Muscle layer of colon (tissue), 2 donors: Measurements from ENCODE around the gene PTPN22.

Source experiments
- H3K27ac ChIP-seq: one replicate; pipeline ENCODE4 v1.7.0; 2013; ENCODE audit warnings: low read depth, mild to moderate bottlenecking, low read length, moderate library complexity
- H3K27me3 ChIP-seq, 2 donors: one replicate each; pipeline ENCODE4 v1.7.0; 2013; ENCODE audit warnings: low read length in 2 of 2, mild to moderate bottlenecking in 2 of 2; ENCODE audit not compliant: insufficient read depth in 2 of 2, control insufficient read depth in 1 of 2
- H3K36me3 ChIP-seq: one replicate; pipeline ENCODE4 v1.7.0; 2013; ENCODE audit warnings: mild to moderate bottlenecking, low read length; ENCODE audit not compliant: insufficient read depth
- H3K4me1 ChIP-seq: one replicate; pipeline ENCODE4 v1.7.0; 2013; ENCODE audit warnings: mild to moderate bottlenecking, low read length; ENCODE audit not compliant: insufficient read depth
- H3K4me3 ChIP-seq, 2 donors: one replicate each; pipeline ENCODE4 v1.7.0; 2013; ENCODE audit warnings: low read length in 2 of 2, low read depth in 1 of 2, mild to moderate bottlenecking in 1 of 2, moderate library complexity in 1 of 2
- H3K9ac ChIP-seq: one replicate; pipeline ENCODE4 v1.7.0; 2013; ENCODE audit warnings: low read length
- H3K9me3 ChIP-seq: one replicate; pipeline ENCODE4 v1.7.0; 2013; ENCODE audit warnings: mild to moderate bottlenecking, low read length
- donor health status: abdominal sarcoma.
- donor health status: Adenocarcinoma of cecum.

The PTPN22 gene

GRCh38 chr1:113809670-113810602, 61.6 kb downstream of the PTPN22 start:
- no peaks in the 10 kb centered on the region for H3K36me3 ChIP-seq
- no peak overlapping the region for H3K27ac ChIP-seq

DNA sequence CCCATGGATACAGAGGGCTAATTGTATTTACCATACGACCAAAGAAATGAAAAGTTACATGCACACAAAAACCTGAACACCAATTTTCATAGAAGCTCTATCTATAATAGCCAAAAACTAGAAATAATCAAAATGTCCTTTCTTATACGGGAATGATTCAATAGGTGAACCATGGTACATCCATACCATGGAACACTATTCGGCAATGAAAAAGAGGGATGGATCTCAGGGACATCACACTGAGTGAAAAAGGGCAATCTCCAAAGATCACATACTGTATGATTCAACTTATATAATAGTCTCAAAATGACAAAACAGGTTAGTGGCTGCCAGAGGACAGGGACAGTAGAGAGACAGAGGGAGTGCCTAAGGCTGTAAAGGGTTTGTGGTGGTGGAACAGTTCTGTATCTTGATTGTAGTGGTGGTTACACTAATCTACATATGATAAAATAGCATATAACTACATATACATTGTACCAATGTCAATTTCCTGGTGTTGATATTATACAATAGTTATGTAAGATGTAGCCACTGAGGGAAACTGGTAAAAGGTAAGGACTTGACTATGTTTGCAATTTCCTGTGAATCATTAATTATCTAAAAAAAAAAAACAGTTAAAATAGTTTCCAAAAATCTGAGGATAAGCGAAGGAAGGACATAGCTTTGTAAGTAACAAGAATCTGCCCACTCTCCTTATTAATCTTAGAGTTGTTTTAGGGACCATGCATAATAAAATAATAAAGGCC, 62.9 kb downstream of the PTPN22 start:
- Histone ChIP-seq H3K4me1 (peaks cover 36% of the 10 kb centered on the region), H3K36me3 (no peaks in the 10 kb centered on the region), H3K27me3 (no peaks in the 10 kb centered on the region), H3K9ac (no peak overlapping the region), H3K27ac (peak overlapping the region; percentile 51), H3K9me3 (no peaks in the 10 kb centered on the region), H3K4me3 (no peak overlapping the region)

More at GRCh38 chr1:113809670-113810602, 61.6 kb downstream of the PTPN22 start:
- Histone ChIP-seq H3K27me3 (no peaks in the 10 kb centered on the region), H3K4me3 (peak overlapping the region in 1 of 2 donors; percentile 91), H3K9me3 (no peaks in the 10 kb centered on the region), H3K9ac (peak overlapping the region; percentile 0), H3K4me1 (peaks cover 25% of the 10 kb centered on the region)

GRCh38 chr1:113805639-113806038, 65.9 kb downstream of the PTPN22 start:
- H3K4me1 ChIP-seq: peaks cover 37% of the 10 kb centered on the region
- no peak overlapping the region for H3K27ac ChIP-seq
- no peaks in the 10 kb centered on the region for H3K27me3 ChIP-seq
- H3K4me3 ChIP-seq: no peak overlapping the region
- no peaks in the 10 kb centered on the region for H3K36me3 ChIP-seq
- H3K9ac ChIP-seq: no peak overlapping the region
- no peaks in the 10 kb centered on the region for H3K9me3 ChIP-seq

GRCh38 chr1:113805256-113805531, 66.3 kb downstream of the PTPN22 start:
- H3K9me3 ChIP-seq: no peaks in the 10 kb centered on the region
- peaks cover 38% of the 10 kb centered on the region for H3K4me1 ChIP-seq
- no peak overlapping the region for H3K9ac ChIP-seq
- H3K27me3 ChIP-seq: no peaks in the 10 kb centered on the region
- H3K4me3 ChIP-seq: no peak overlapping the region
- H3K27ac ChIP-seq: no peak overlapping the region
- no peaks in the 10 kb centered on the region for H3K36me3 ChIP-seq

DNA sequence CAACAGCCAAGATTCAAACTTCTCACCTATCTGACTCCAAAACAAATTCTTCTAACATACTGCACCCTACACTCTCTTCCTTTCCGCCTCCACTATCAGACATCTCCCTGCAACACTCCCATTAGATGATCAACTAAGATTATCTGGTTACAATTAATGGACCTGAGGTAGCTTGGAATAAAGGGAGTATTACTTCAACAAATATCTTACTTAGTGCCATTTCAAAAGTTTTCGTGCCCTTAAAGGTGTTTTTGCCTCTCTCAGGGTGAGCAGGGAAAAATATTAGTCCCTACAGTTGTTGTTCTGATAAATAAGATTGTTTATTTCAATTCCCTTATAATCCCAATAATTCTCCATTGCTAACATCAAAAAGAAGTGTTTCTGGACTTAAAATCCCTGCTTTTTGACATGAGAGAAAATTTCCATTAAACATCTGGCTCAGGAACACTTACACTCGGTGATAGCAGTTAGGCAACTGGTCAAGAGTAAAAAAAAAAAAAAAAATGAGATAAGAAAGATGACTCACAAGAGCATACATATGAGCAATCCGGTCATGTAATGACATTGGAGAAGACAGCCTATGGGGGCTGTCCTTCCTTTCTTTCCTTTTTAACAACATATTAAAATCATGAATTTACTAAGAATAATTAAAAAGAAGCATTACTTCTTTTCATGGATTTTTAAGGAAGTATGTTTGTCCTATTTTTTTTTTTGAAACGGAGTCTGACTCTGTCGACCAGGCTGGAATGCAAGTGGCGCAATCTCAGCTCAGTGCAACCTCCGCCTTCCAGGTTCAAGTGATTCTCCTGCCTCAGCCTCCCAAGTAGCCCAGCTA, 66.9 kb downstream of the PTPN22 start:
- no peaks in the 10 kb centered on the region for H3K9me3 ChIP-seq
- no peaks in the 10 kb centered on the region for H3K36me3 ChIP-seq
- H3K9ac ChIP-seq: no peak overlapping the region
- H3K27ac ChIP-seq: no peak overlapping the region
- H3K4me3 ChIP-seq: no peak overlapping the region
- peaks cover 37% of the 10 kb centered on the region for H3K4me1 ChIP-seq
- no peaks in the 10 kb centered on the region for H3K27me3 ChIP-seq

GRCh38 chr1:113802367-113803007, 69.0 kb downstream of the PTPN22 start:
- Histone ChIP-seq H3K4me1 (peaks cover 19% of the 10 kb centered on the region), H3K27ac (no peak overlapping the region), H3K9me3 (no peaks in the 10 kb centered on the region), H3K9ac (no peak overlapping the region), H3K4me3 (no peak overlapping the region), H3K36me3 (no peaks in the 10 kb centered on the region), H3K27me3 (no peaks in the 10 kb centered on the region)

DNA sequence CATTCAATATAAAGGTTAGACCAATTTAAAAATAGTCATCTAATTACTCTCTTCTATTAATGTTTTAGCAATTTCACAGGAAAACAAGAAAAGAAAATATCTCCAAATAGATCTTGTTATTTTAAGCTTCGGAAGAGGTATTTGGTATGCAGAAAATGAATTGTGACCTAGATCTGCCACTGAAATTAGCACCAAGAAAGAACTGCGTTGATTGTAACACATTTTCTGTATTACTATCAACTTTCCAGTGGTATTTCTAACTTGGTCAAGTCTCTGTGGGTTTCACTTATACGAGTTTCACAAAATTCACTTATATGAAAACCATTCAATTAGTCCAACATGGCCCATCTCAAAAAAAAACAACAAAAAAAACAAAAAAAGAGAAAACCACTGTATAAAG, 71.0 kb downstream of the PTPN22 start:
- no peak overlapping the region for H3K9ac ChIP-seq
- H3K4me3 ChIP-seq: no peak overlapping the region
- H3K27ac ChIP-seq: no peak overlapping the region
- H3K27me3 ChIP-seq: no peaks in the 10 kb centered on the region
- H3K4me1 ChIP-seq: peaks cover 19% of the 10 kb centered on the region
- H3K9me3 ChIP-seq: no peaks in the 10 kb centered on the region
- no peaks in the 10 kb centered on the region for H3K36me3 ChIP-seq

DNA sequence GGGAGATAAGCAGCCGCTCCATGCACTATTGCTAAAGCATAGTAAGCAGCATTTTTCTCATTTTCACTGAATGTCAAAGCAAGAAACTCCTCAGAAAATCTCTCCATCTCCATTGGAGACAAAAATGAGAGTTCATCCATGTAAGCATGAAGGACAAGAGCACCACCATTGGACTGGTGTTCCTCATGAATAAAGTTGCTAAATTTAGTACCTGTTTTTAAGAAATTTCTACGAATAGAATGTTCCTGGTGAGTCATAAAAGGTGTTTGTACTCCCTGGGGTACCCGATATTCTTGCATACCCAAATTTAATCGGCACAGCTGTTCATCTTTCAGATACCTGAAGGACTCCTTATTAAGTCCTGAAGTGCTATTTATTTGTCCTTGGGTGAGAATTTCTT, 74.0 kb downstream of the PTPN22 start:
- peaks cover 8% of the 10 kb centered on the region for H3K4me1 ChIP-seq
- H3K9me3 ChIP-seq: no peaks in the 10 kb centered on the region
- peaks cover 9% of the 10 kb centered on the region for H3K36me3 ChIP-seq
- H3K27me3 ChIP-seq: no peaks in the 10 kb centered on the region
- no peak overlapping the region for H3K9ac ChIP-seq
- H3K27ac ChIP-seq: no peak overlapping the region
- H3K4me3 ChIP-seq: no peak overlapping the region

DNA sequence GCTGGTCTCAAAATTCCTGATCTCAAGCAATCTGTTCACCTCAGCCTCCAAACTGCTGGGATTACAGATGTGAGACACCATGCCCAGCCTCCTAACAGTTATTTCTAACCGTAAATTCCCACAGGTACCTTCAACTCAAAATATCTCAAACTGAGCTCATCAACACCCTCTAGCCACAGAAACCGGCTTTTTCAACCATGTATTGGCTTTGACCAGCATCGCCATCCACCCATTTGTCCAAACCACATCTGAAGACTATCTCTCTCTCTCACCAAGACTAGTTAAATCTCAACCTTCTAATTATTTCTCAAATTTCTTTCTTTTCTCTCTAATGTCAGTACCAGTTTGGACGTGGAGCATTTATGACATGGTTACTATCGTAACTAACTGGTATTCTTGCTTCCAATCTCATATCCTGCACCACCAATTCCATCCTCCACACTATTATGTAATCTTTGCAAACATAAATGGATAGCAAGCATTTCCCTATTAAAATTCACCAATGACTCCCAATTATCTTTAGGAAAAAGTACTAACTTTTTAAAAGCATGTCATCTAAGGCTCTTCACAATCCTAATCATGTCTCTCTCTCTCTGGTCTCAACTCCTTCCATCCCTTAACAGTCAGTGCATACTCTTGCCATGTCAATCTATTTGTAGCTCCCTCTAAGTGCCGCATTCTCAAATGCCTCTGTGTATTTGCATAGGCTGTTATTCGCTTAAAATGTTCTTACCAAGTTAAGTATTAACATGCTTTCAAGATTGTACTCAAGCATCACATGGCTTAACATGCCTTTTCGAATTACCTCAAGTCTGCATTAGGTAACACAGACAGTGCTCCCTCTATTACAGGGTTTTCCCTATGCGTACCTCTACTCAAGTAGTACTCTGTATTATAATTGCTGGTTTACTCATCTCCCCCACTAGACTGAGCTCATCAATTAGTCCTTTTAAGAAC, 77.4 kb downstream of the PTPN22 start:
- Histone ChIP-seq H3K27ac (no peak overlapping the region), H3K9ac (no peak overlapping the region), H3K4me1 (no peaks in the 10 kb centered on the region), H3K36me3 (peaks cover 9% of the 10 kb centered on the region), H3K9me3 (no peaks in the 10 kb centered on the region), H3K4me3 (no peak overlapping the region), H3K27me3 (no peaks in the 10 kb centered on the region)

GRCh38 chr1:113792986-113793385, 78.5 kb downstream of the PTPN22 start:
- H3K4me1 ChIP-seq: no peaks in the 10 kb centered on the region
- no peaks in the 10 kb centered on the region for H3K27me3 ChIP-seq
- no peak overlapping the region for H3K9ac ChIP-seq
- H3K27ac ChIP-seq: no peak overlapping the region
- H3K9me3 ChIP-seq: no peaks in the 10 kb centered on the region
- H3K36me3 ChIP-seq: peaks cover 9% of the 10 kb centered on the region
- H3K4me3 ChIP-seq: no peak overlapping the region
